GM12873 (cell line): ENCODE data around the gene ATP5F1C.

Source experiments
- CTCF ChIP-seq: IDR thresholded peaks from 2 replicates; pipeline ENCODE4 v1.5.1; 2012; ENCODE audit warnings: low read depth, mild to moderate bottlenecking, moderate library complexity, low read length, control low read depth; ENCODE audit not compliant: insufficient read depth; ENCODE audit errors: missing control alignments

ATP5F1C gene

DNA sequence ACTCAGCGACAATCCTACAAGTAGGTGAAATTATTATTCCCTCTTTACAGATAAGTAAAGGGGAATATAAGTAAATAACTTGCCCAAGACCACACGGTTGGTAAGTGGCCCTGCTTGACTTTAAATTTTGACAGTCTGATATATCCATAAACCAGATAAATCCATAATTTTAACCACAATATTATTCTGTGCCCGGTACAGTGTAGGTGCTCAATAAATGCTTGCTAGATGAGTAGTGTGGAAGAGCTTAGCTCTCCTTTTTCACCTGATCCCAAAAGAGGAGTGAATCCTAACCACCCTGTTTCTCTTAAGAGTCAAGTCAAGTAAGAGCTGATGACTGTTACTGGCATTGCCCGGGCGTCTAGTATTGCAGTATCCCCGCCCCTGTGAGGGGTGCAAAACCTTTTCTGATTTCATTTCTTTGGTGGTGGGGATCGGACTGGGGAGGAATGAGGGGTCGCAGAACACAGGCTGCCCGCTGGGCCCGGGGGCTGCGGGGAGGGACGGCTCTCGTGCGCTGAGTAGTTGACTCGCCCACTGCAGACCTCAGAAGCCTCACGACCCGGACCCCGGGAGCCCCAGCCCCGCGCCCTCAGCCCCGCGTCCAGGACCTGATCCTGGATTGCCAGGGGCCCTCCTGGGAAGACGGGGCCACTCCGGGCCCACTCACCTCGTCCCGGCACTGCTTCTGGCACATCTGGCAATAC is 674 bp upstream of the ATP5F1C start:
- no peak for TF ChIP-seq CTCF

DNA sequence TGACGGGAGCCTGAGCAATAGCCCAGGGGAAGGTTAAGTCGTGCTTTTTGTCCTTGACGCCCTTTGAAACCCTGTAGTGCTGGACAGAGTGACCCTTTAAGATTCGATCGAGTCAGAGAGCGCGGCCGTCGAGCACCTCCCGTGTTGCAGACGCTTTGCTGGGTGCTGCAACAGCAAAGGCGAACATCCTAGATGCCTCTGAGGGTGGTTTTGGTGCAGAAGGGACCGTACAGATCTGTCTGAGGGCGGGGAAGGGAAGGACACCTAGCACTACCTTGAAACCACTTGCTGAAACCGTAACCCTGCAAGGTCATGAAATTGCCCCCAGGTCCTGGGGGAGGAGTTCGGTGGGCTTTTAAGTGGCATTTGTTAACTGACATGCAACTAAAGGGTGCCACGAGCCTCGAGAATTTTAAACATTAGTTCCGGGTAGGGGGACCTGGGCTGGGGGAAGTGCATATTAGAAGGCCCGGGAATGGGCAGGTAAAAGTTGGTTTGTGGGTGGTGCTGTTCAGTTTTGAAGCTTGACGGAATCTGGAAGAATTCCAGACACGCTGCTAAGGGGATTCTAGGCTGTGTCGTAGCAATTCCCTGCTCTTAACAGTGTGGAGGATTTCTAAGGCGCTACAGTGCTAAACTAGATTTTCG is 786 bp downstream of the ATP5F1C start:
- no peak for TF ChIP-seq CTCF

- TF ChIP-seq CTCF, result no peak
Measured at GRCh38 chr10:7789390-7789789, 1.4 kb downstream of the ATP5F1C start.

GRCh38 chr10:7792541-7792940 is 4.6 kb downstream of the ATP5F1C start:
- no peak for TF ChIP-seq CTCF

- no peak for TF ChIP-seq CTCF
Measured at GRCh38 chr10:7794251-7795026, 6.5 kb downstream of the ATP5F1C start.

DNA sequence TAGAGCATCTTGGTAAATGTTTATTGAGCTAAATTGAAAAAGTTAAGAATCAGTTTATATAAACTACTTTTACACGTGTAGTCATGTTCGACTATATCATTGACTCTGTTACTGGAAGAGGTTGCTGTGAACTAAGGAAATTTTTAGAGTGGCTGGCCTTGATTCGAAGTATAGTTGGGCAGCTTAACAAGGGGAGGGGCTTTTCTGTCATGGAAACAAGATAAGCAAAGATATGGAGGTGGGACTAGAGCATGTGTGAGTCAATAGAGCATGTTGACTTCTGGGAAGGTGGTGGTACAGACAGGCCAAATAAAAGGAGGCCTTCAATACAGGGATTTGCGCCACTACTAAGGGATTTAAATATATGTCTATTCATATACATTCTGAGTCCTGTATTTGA is 7.6 kb downstream of the ATP5F1C start:
- no peak for TF ChIP-seq CTCF

- no peak for TF ChIP-seq CTCF
Measured at GRCh38 chr10:7797582-7797981, 9.6 kb downstream of the ATP5F1C start.
